Loucy (cell line): ENCODE measurements around the gene APBA1.
A peak's percentile ranks its signal among the peaks of the same experiment; 100 is the strongest.

ENCODE experiments used
- CTCF ChIP-seq: fragments of 200-600 bp; sonication (generic); conservative IDR thresholded peaks from 2 replicates; pipeline ENCODE4 v1.5.1; 2014; ENCODE audit warnings: mild to moderate bottlenecking, antibody characterized with exemption, low read length
- EZH2phosphoT487 ChIP-seq: fragments of 200-600 bp; IDR thresholded peaks from 2 replicates; pipeline ENCODE4 v1.6.1; 2018; ENCODE audit warnings: antibody characterized with exemption, mild to moderate bottlenecking, moderate library complexity, borderline replicate concordance

GRCh38 chr9:69672596-69673310 lies 582 bp upstream of the APBA1 start:
- TF ChIP-seq CTCF: peak; percentile 84
- TF ChIP-seq EZH2phosphoT487: no peak
